ENCODE results near the gene DCN.

The DCN gene

DNA sequence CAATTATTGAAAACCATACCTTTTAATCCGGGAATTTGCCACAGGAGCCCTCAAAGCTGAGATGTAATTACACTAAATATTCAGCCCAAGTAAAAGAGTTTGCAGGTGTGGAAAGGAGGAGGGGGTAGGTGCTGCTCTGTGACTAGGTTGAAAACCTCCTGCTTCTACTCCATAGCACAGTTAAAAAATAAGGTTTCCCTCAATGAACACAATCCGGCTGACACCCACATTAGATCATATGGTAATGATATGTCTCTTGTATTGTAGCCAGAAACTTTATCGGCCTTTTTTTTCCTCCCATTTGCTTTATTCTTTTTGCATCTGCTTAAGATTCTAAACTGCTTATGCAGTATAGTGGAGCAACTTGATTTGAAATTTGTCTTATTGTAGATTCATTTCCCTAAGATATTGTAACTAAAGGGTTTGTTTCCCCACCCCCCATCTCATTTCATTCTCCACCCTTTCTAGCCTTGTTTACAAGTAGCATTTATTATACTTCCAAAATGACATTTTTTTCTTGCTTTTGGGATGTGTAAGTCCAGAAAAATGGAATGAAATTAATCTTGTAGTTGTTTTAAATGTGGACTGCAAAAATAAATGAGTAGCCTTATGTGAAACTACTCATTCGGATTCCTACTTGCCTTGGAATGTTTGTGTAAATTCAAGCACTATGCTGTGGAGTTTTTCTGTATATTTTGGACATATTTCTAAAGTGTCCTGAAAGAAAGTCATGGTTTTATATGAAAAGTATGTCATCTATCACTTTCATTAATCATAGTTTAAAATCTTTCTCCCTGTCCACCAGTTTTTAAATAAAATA, at the start of gene DCN:
Gene DCN (minus strand): TSS at position 182 of the 820 bp plus-strand sequence. CDS start 4,265 bp downstream, outside the sequence.
- no peaks in the 10 kb centered on the region for H3F3A ChIP-seq (ENCODE audit: low read depth)
- H4K20me1 ChIP-seq (ENCODE audit: insufficient read depth, low read length, poor library complexity, severe bottlenecking): no peaks in the 10 kb centered on the region
- H3K36me3 ChIP-seq (ENCODE audit: insufficient read depth, low read length): no peaks in the 10 kb centered on the region
- no peaks in the 10 kb centered on the region for H3K9me2 ChIP-seq (replicated peaks; ENCODE audit: low read depth, low read length)
- TF ChIP-seq CTCF (conservative IDR thresholded peaks at IDR 0.05; ENCODE audit: low read length) (no peak), EZH2phosphoT487 (IDR thresholded peaks at IDR 0.05; ENCODE audit: borderline replicate concordance) (no peak)
- H3K9ac ChIP-seq (ENCODE audit: low read depth, low read length, poor library complexity, severe bottlenecking): no peak within 1 kb of the TSS
- no peak within 1 kb of the TSS for H3K4me3 ChIP-seq (ENCODE audit: low read length, poor library complexity, severe bottlenecking)
- no peak within 1 kb of the TSS for H2AFZ ChIP-seq (ENCODE audit: low read length)
- no peaks in the 10 kb centered on the region for H3K4me1 ChIP-seq (ENCODE audit: insufficient read depth, low read length, poor library complexity, severe bottlenecking)
- no peak within 1 kb of the TSS for H3K4me2 ChIP-seq (ENCODE audit: low read depth, low read length, poor library complexity, severe bottlenecking)
- no peaks in the 10 kb centered on the region for H3K27me3 ChIP-seq (ENCODE audit: insufficient read depth, low read length, poor library complexity, severe bottlenecking)
- H3K79me2 ChIP-seq (ENCODE audit: insufficient read depth, low read length): no peaks in the 10 kb centered on the region
- H3K9me3 ChIP-seq (ENCODE audit: insufficient read depth, low read depth, low read length): no peaks in the 10 kb centered on the region

DNA sequence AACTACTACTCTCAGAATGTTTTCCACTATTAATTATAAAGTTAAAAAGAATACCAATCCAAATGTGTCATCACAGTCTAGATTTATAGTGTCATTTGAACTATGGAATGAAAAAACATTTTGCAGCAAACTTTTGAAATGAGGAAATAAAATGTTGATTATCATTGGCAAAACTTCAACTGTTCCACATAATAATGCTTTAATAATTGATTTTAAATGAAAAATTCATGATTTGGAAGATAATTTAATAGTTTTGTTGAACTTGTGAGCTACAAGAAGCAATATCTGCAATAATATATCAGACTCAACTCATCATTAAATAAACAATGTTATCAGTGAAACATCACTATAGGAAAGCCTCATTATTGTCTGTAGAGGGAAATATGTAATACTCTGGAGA, 48.2 kb upstream of the DCN start:
- Histone ChIP-seq H3K9me2 (replicated peaks; ENCODE audit: low read depth, low read length) (no peaks in the 10 kb centered on the region), H3K4me2 (ENCODE audit: low read depth, low read length, poor library complexity, severe bottlenecking) (no peak overlapping the region), H3F3A (ENCODE audit: low read depth) (no peaks in the 10 kb centered on the region), H3K9ac (ENCODE audit: low read depth, low read length, poor library complexity, severe bottlenecking) (no peak overlapping the region), H3K36me3 (ENCODE audit: insufficient read depth, low read length) (no peaks in the 10 kb centered on the region), H2AFZ (ENCODE audit: low read length) (no peak overlapping the region), H3K9me3 (ENCODE audit: insufficient read depth, low read depth, low read length) (no peaks in the 10 kb centered on the region), H3K79me2 (ENCODE audit: insufficient read depth, low read length) (no peaks in the 10 kb centered on the region), H3K27me3 (ENCODE audit: insufficient read depth, low read length, poor library complexity, severe bottlenecking) (no peaks in the 10 kb centered on the region), H3K4me1 (ENCODE audit: insufficient read depth, low read length, poor library complexity, severe bottlenecking) (no peaks in the 10 kb centered on the region), H3K4me3 (ENCODE audit: low read length, poor library complexity, severe bottlenecking) (no peak overlapping the region), H4K20me1 (ENCODE audit: insufficient read depth, low read length, poor library complexity, severe bottlenecking) (no peaks in the 10 kb centered on the region)
- TF ChIP-seq CTCF (conservative IDR thresholded peaks at IDR 0.05; ENCODE audit: low read length): no peak
- no peak for TF ChIP-seq EZH2phosphoT487 (IDR thresholded peaks at IDR 0.05; ENCODE audit: borderline replicate concordance)

DNA sequence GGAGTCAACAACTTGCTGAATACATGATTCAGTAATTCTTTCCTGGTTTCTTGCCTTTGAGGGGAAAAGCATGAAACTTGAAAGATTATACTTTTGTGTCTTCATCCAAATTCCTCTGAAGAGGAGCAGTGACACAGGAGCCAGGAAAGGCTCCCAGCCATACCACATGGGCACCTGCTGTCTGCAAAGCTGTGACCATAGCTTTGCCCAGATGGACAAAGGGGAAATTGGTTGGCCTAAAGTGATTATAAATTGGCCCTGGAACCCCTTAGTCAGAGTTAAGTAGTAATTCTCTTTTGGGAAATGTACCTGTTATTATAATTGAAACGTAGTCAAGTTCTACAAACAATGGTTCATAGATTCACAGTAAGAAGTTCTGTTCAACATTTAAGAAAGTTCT, 44.3 kb upstream of the DCN start:
- Histone ChIP-seq H3K9me3 (ENCODE audit: insufficient read depth, low read depth, low read length) (no peaks in the 10 kb centered on the region), H3K27me3 (ENCODE audit: insufficient read depth, low read length, poor library complexity, severe bottlenecking) (no peaks in the 10 kb centered on the region), H3K4me1 (ENCODE audit: insufficient read depth, low read length, poor library complexity, severe bottlenecking) (no peaks in the 10 kb centered on the region), H3K9me2 (replicated peaks; ENCODE audit: low read depth, low read length) (no peaks in the 10 kb centered on the region), H3K36me3 (ENCODE audit: insufficient read depth, low read length) (no peaks in the 10 kb centered on the region), H3K4me3 (ENCODE audit: low read length, poor library complexity, severe bottlenecking) (no peak overlapping the region), H3F3A (ENCODE audit: low read depth) (no peaks in the 10 kb centered on the region), H3K9ac (ENCODE audit: low read depth, low read length, poor library complexity, severe bottlenecking) (no peak overlapping the region), H3K4me2 (ENCODE audit: low read depth, low read length, poor library complexity, severe bottlenecking) (no peak overlapping the region), H4K20me1 (ENCODE audit: insufficient read depth, low read length, poor library complexity, severe bottlenecking) (no peaks in the 10 kb centered on the region), H3K79me2 (ENCODE audit: insufficient read depth, low read length) (no peaks in the 10 kb centered on the region), H2AFZ (ENCODE audit: low read length) (no peak overlapping the region)
- TF ChIP-seq CTCF (conservative IDR thresholded peaks at IDR 0.05; ENCODE audit: low read length): no peak
- TF ChIP-seq EZH2phosphoT487 (IDR thresholded peaks at IDR 0.05; ENCODE audit: borderline replicate concordance): no peak

Measured in Loucy (cell line).